ENCODE data around the gene RAP1B. TPM values are rescaled to one million over a fixed set of nuclear protein-coding genes. Genes with fewer than 3 reads are reported as not detected.

Gene RAP1B
- total and polyA plus RNA-seq, 2 of the 4 experiments (the other 2 are of a cell fraction), result 159 to 200 TPM

- H3K18ac ChIP-seq (ENCODE audit: low read depth, low read length), result no peak overlapping the region
- H3K14ac ChIP-seq (replicated peaks; ENCODE audit: low read depth, low read length), result no peak overlapping the region
- no peak overlapping the region for H3K4ac ChIP-seq (ENCODE audit: low read depth, low read length)
- 0 out of 2 replicates have a peak, but pooled peaks cover 2% of the 10 kb centered on the region for H3K4me1 ChIP-seq (ENCODE audit: control insufficient read depth, insufficient read depth, low read length)
- no peak overlapping the region for H4K5ac ChIP-seq (ENCODE audit: low read depth, low read length)
- no peak overlapping the region for H2BK20ac ChIP-seq (ENCODE audit: low read depth, low read length)
- in situ Hi-C loops (cut with MboI; ENCODE audit: low sequenced_read_pairs) (no loop called here), intact Hi-C loops (cut with micrococcal nuclease) (no loop called here), dilution Hi-C loops (cut with HindIII; ENCODE audit: low sequenced_read_pairs, unreplicated experiment) (no loop called here)
- no peaks in the 10 kb centered on the region for H3K9me3 ChIP-seq (ENCODE audit: control insufficient read depth, insufficient read depth, low read length)
- ChIA-PET CTCF (no interaction called here), POLR2A (ENCODE audit: unreplicated experiment) (no interaction called here)
- peaks cover 3% of the 10 kb centered on the region; the same call in 1 of the 2 replicates for H3K9me1 ChIP-seq (ENCODE audit: insufficient read depth, low read length)
- no peak overlapping the region for H4K8ac ChIP-seq (ENCODE audit: low read depth in 2 of 2, low read length in 2 of 2)
- no peaks in the 10 kb centered on the region for H3K36me3 ChIP-seq (ENCODE audit: control insufficient read depth, insufficient read depth, low read length)
- DNase-seq (no peak), ATAC-seq (ENCODE audit: low read depth) (no peak)
- H3K23ac ChIP-seq (ENCODE audit: low read depth, low read length), result no peak overlapping the region
- H3K4me2 ChIP-seq (ENCODE audit: low read depth, low read length), result no peak overlapping the region
- no peak overlapping the region for H4K91ac ChIP-seq (ENCODE audit: insufficient read depth, low read depth, low read length)
- H2AK9ac ChIP-seq (replicated peaks; ENCODE audit: low read depth, low read length, poor library complexity), result no peak overlapping the region
- H3K27ac ChIP-seq (ENCODE audit: insufficient read depth, low read length), result no peak overlapping the region
- no peak overlapping the region for H3K56ac ChIP-seq (ENCODE audit: extremely low read depth, insufficient read depth, low read length)
- no peak overlapping the region for H3K9ac ChIP-seq (ENCODE audit: low read depth, low read length)
- no peaks in the 10 kb centered on the region for H3K27me3 ChIP-seq (ENCODE audit: control insufficient read depth, insufficient read depth, low read length)
- TF ChIP-seq CEBPB (IDR thresholded peaks at IDR 0.05; ENCODE audit: low read depth, low read length) (no peak), MAFK (IDR thresholded peaks at IDR 0.05; ENCODE audit: low read depth, low read length) (no peak), NFE2L2 (IDR thresholded peaks at IDR 0.05; ENCODE audit: low read depth, low read length) (no peak), RFX5 (IDR thresholded peaks at IDR 0.05; ENCODE audit: low read depth, low read length) (no peak), BHLHE40 (IDR thresholded peaks at IDR 0.05; ENCODE audit: low read depth, low read length) (no peak), MAZ (IDR thresholded peaks at IDR 0.05; ENCODE audit: borderline replicate concordance, low read depth, low read length) (no peak), CHD1 (IDR thresholded peaks at IDR 0.05; ENCODE audit: low read depth, low read length) (no peak), RCOR1 (IDR thresholded peaks at IDR 0.05; ENCODE audit: insufficient replicate concordance, low read length) (no peak), CTCF (conservative IDR thresholded peaks at IDR 0.05; ENCODE audit: low read depth, low read length) (no peak), FOS (IDR thresholded peaks at IDR 0.05; ENCODE audit: low read depth, low read length) (no peak)
- H3K4me3 ChIP-seq (ENCODE audit: insufficient read depth, low read depth, low read length), result no peak overlapping the region
- no peaks in the 10 kb centered on the region for H3K79me1 ChIP-seq (ENCODE audit: low read depth in 1 of 2, low read length in 2 of 2)
- no peak overlapping the region for H2AFZ ChIP-seq (replicated peaks; ENCODE audit: low read length, poor library complexity)
- no peak overlapping the region for H2BK120ac ChIP-seq (ENCODE audit: low read depth, low read length)
- no peak overlapping the region for H2BK5ac ChIP-seq (ENCODE audit: low read depth, low read length, poor library complexity, severe bottlenecking)
- H2AK5ac ChIP-seq (ENCODE audit: low read depth, low read length), result no peak overlapping the region
- no TSS peak for BruUV-seq (replicated peaks)
- H2BK15ac ChIP-seq (ENCODE audit: low read depth, low read length), result no peak overlapping the region
- no peaks in the 10 kb centered on the region for H4K20me1 ChIP-seq (ENCODE audit: insufficient read depth, low read length)
These were observed 63.7 kb downstream of the RAP1B start for GRCh38 chr12:68674376-68674775.

Data from IMR-90 (cell line).